K562 (cell line): Measurements from ENCODE around the gene SLC6A6. TPM values are rescaled to one million over a fixed set of nuclear protein-coding genes. Genes with fewer than 3 reads are reported as not detected.

Source experiments
- ATAC-seq: fragments of 200-7000 bp; cut with Tn5 transposase; 3 replicates; pipeline ENCODE4 v1.9.1; 2020; ENCODE audit warnings: moderate library complexity
- BruUV-seq: library from RNA; stranded (reverse); fragments of 400-500 nt; replicated peaks from 2 replicates; lab custom pipeline; 2021; lab: Mats Ljungman, UMichigan
- CTCF ChIA-PET: fragments of 300-600 bp; formaldehyde crosslinking; extraction: SDS; loops from one replicate; lab custom pipeline; 2021; ENCODE audit warnings: low intra/inter-chr PET ratio; lab: Yijun Ruan, JAX
- POLR2A ChIA-PET: fragments of 300-600, 350-650 bp; sonication (Branson Sonifier 250); formaldehyde crosslinking; extraction: SDS; loops from one replicate; lab custom pipeline; 2021; ENCODE audit warnings: antibody characterized with exemption, inconsistent platforms; lab: Yijun Ruan, JAX
- DNase-seq, 4 experiments: peaks; one replicate each; pipeline versions ENCODE4 v3.0.0 to v3.0.0-alpha.2; 2011 to 2018; ENCODE audit warnings: low spot score in 3 of 4, mixed read lengths in 3 of 4; ENCODE audit errors: extremely low read depth in 1 of 4
- FAIRE-seq: peaks from 2 replicates; lab custom pipeline; 2011; peaks lifted over from hg19 to GRCh38; lab: Jason Lieb, UNC
- H2AFZ ChIP-seq: 2 replicates; pipeline ENCODE4 v1.6.0; 2011; ENCODE audit warnings: low read depth, low read length, control low read depth, inconsistent platforms
- H3K27ac ChIP-seq: fragments of 200-600 bp; 3 replicates; pipeline ENCODE4 v1.8.0; 2011; ENCODE audit warnings: low read depth, mild to moderate bottlenecking, control low read depth, inconsistent platforms, low read length, moderate library complexity, mixed read lengths; ENCODE audit errors: extremely low read depth
- H3K27me3 ChIP-seq, 2 experiments: fragments of 300-600 bp in 1 of 2; 2 replicates in 1 of 2; 3 replicates in 1 of 2; pipeline versions ENCODE4 v1.6.0 to v1.8.0; 2011; ENCODE audit warnings: inconsistent platforms in 2 of 2, low read length in 2 of 2, mild to moderate bottlenecking in 1 of 2, mixed read lengths in 1 of 2, moderate library complexity in 1 of 2; ENCODE audit not compliant: control insufficient read depth in 2 of 2, insufficient read depth in 2 of 2
- H3K36me3 ChIP-seq: fragments of 300-600 bp; 3 replicates; pipeline ENCODE4 v1.8.0; 2011; ENCODE audit warnings: mild to moderate bottlenecking, low read length, inconsistent platforms; ENCODE audit not compliant: control insufficient read depth, insufficient read depth
- H3K4me1 ChIP-seq, 2 experiments: fragments of 200-600 bp in 1 of 2; replicated peaks in 1 of 2; 2 replicates in 1 of 2; 3 replicates in 1 of 2; pipeline versions ENCODE4 v1.5.1 to v1.8.0; 2011; ENCODE audit warnings: inconsistent platforms in 2 of 2, low read length in 2 of 2, mild to moderate bottlenecking in 1 of 2, mixed read lengths in 1 of 2, moderate library complexity in 1 of 2; ENCODE audit not compliant: control insufficient read depth in 2 of 2, insufficient read depth in 2 of 2
- H3K4me2 ChIP-seq: 2 replicates; pipeline ENCODE4 v1.6.1; 2011; ENCODE audit warnings: low read length, control low read depth, inconsistent platforms, mixed read lengths; ENCODE audit not compliant: insufficient read depth
- H3K4me3 ChIP-seq: fragments of 200-600 bp; sonication (generic), shearing (Covaris generic); 2 replicates; pipeline ENCODE4 v1.5.1; 2016; ENCODE audit warnings: control low read depth, inconsistent platforms
- H3K79me2 ChIP-seq: fragments of 200-600 bp; 3 replicates; pipeline ENCODE4 v1.8.0; 2011; ENCODE audit warnings: low read length, inconsistent platforms; ENCODE audit not compliant: control insufficient read depth, insufficient read depth
- H3K9ac ChIP-seq, 2 experiments: 2 replicates each; pipeline versions ENCODE4 v1.6.0 to v1.6.1; 2011; ENCODE audit warnings: low read depth in 2 of 2, low read length in 2 of 2, control low read depth in 1 of 2, inconsistent platforms in 1 of 2, mild to moderate bottlenecking in 1 of 2, mixed read lengths in 1 of 2; ENCODE audit not compliant: insufficient read depth in 1 of 2
- H3K9me1 ChIP-seq: one replicate; pipeline ENCODE4 v1.6.0; 2011; ENCODE audit warnings: inconsistent platforms, mild to moderate bottlenecking, low read length, moderate library complexity; ENCODE audit not compliant: control insufficient read depth, insufficient read depth
- H3K9me3 ChIP-seq: replicated peaks from 2 replicates; pipeline ENCODE4 v1.5.1; 2011; ENCODE audit warnings: low read depth, low read length, inconsistent platforms; ENCODE audit not compliant: control insufficient read depth, insufficient read depth
- H4K20me1 ChIP-seq: replicated peaks from 2 replicates; pipeline ENCODE4 v1.6.1; 2011; ENCODE audit warnings: low read length, inconsistent platforms, mixed read lengths; ENCODE audit not compliant: control insufficient read depth, insufficient read depth
- ATF3 ChIP-seq, 2 experiments: fragments of 450-650 bp in 1 of 2; sonication (generic) in 1 of 2; formaldehyde crosslinking in 1 of 2; IDR thresholded peaks in 1 of 2; conservative IDR thresholded peaks in 1 of 2; 2 replicates each; pipeline versions ENCODE4 v1.6.1 to v1.8.1; 2016 to 2023; ENCODE audit warnings: mild to moderate bottlenecking in 2 of 2, moderate library complexity in 2 of 2, inconsistent platforms in 1 of 2, missing genetic modification reagents in 1 of 2
- CEBPZ ChIP-seq: fragments of 150-350 bp; IDR thresholded peaks from 2 replicates; pipeline ENCODE4 v1.6.1; 2014; ENCODE audit warnings: low read depth, mild to moderate bottlenecking, low read length, borderline replicate concordance
- E2F5 ChIP-seq: sonication (generic); formaldehyde crosslinking; IDR thresholded peaks from 2 replicates; pipeline ENCODE4 v1.8.0; 2022; ENCODE audit warnings: mild to moderate bottlenecking, missing genetic modification reagents
- HBP1 ChIP-seq: fragments of 450-650 bp; formaldehyde crosslinking; IDR thresholded peaks from 2 replicates; pipeline ENCODE4 v1.4.0; 2022; ENCODE audit warnings: missing genetic modification characterization
- NR0B1 ChIP-seq: fragments of 450-650 bp; IDR thresholded peaks from one replicate; pipeline ENCODE4 v1.6.1; 2018; ENCODE audit warnings: mild to moderate bottlenecking, moderate library complexity; ENCODE audit not compliant: partially characterized antibody
- PHF8 ChIP-seq: fragments of 200-600 bp; sonication (generic); IDR thresholded peaks from 2 replicates; pipeline ENCODE4 v1.6.1; 2012; ENCODE audit warnings: mixed run types, mild to moderate bottlenecking, inconsistent platforms, low read length, moderate library complexity, borderline replicate concordance
- POLR2G ChIP-seq: fragments of 200-400 bp; formaldehyde crosslinking; IDR thresholded peaks from 2 replicates; pipeline ENCODE4 v1.6.1; 2017; ENCODE audit warnings: low read depth, mild to moderate bottlenecking, antibody characterized with exemption, low read length, moderate library complexity
- RBM22 ChIP-seq: fragments of 200-400 bp; formaldehyde crosslinking; IDR thresholded peaks from 2 replicates; pipeline ENCODE4 v1.6.1; 2018; ENCODE audit warnings: low read length, low read depth; ENCODE audit not compliant: poor library complexity, severe bottlenecking
- SIX5 ChIP-seq, 2 experiments: IDR thresholded peaks; 2 replicates each; pipeline ENCODE4 v1.6.1; 2011; ENCODE audit warnings: low read length in 2 of 2, borderline replicate concordance in 1 of 2, low read depth in 1 of 2, mild to moderate bottlenecking in 1 of 2, moderate library complexity in 1 of 2; ENCODE audit not compliant: insufficient read depth in 1 of 2
- SPI1 ChIP-seq: IDR thresholded peaks from 2 replicates; pipeline ENCODE4 v1.6.1; 2011; ENCODE audit warnings: low read depth, low read length, control low read depth, borderline replicate concordance
- WGBS: fragments of 100-300 bp; shearing (Covaris generic); methylation state at CpG from one replicate; pipeline ENCODE4 v1.1.6; 2016; ENCODE audit warnings: low coverage, mixed read lengths; ENCODE audit not compliant: insufficient coverage; ENCODE audit errors: missing lambda C conversion rate; 5-methylcytosine and 5-hydroxymethylcytosine counted together
- in situ Hi-C: fragments of 300-500 bp; cut with MboI; formaldehyde crosslinking; loops from 4 replicates; pipeline ENCODE4 v1.15.0; 2018; ENCODE audit warnings: inconsistent platforms, mixed read lengths
- intact Hi-C: fragments of 100-400 bp; cut with micrococcal nuclease; formaldehyde crosslinking; loops from 2 replicates; pipeline ENCODE4 v1.14.2; 2022
- polyA plus RNA-seq, 8 experiments: library from polyadenylated mRNA; depleted of rRNA in 4 of 8; stranded (reverse) in 5 of 8; unstranded in 3 of 8; fragments of >200 nt; fragmentation: Nextera tagmentation in 2 of 8; fragmentation: Illumina TruSeq in 1 of 8; extraction: Ambion mirVana in 2 of 8; extraction: Trizol in 1 of 8; gene quantifications; 2 replicates each; pipeline versions ENCODE4 v1.2.1 to v1.2.3, GENCODE V29; 2011 to 2014; ENCODE audit warnings: inconsistent platforms in 1 of 8, missing spikeins in 1 of 8
- total RNA-seq, 7 experiments: library from RNA; depleted of rRNA in 6 of 7; stranded (reverse); fragments of >200 nt in 6 of 7; fragmentation: Illumina TruSeq in 2 of 7; extraction: Trizol in 2 of 7; gene quantifications; 2 replicates each; pipeline versions ENCODE4 v1.2.1 to v1.2.3, GENCODE V29; 2011 to 2021; ENCODE audit warnings: low replicate concordance in 1 of 7

The SLC6A6 gene
- total and polyA plus RNA-seq, 9 of the 15 experiments (the other 6 are each of a cell fraction or from before 2014, with no cell fraction given) = 12.3 to 203 (median 93.2) TPM

- Histone ChIP-seq H3K4me1 (no peaks in the 10 kb centered on the region), H3K4me2 (no peak overlapping the region), H3K9me1 (peaks cover 5% of the 10 kb centered on the region), H3K36me3 (peaks cover 100% of the 10 kb centered on the region), H2AFZ (no peak overlapping the region), H3K9me3 (no peaks in the 10 kb centered on the region), H3K9ac (no peak overlapping the region; a peak in 1 of 4 replicates), H3K27ac (no peak overlapping the region), H3K27me3 (no peaks in the 10 kb centered on the region; a peak in 1 of 5 replicates), H4K20me1 (no peaks in the 10 kb centered on the region), H3K79me2 (no peaks in the 10 kb centered on the region), H3K4me3 (no peak overlapping the region)
- ATAC-seq (no peak), FAIRE-seq (no peak), DNase-seq (no peak)
- WGBS = 92% methylated on average over 22 of the region's 22 CpGs
- intact Hi-C loops = no loop called here
- BruUV-seq = no TSS peak
- CTCF ChIA-PET = no interaction called here
- POLR2A ChIA-PET = interaction anchor here (0.6 to 0.7 kb wide), 2 partner anchors 14 to 371 kb away, joined by 3 read pairs; no protein-coding TSS in a partner anchor
- in situ Hi-C loops = no loop called here
- TF ChIP-seq RBM22 (peak; percentile 1), NR0B1 (no peak), PHF8 (no peak), SPI1 (no peak), E2F5 (CRISPR knock-in tag) (no peak), CEBPZ (no peak), SIX5 (IDR thresholded peaks at IDR 0.05; ENCODE audit: borderline replicate concordance in 1 of 2, insufficient read depth in 1 of 2, low read depth in 1 of 2, low read length in 2 of 2) (no peak), POLR2G (peak; percentile 44; the same call in 1 of the 2 replicates), ATF3 (IDR thresholded peaks at IDR 0.05) (0 out of 2 replicates have a peak, but pooled peaks have one; percentile 10), ATF3 (CRISPR knock-in tag; conservative IDR thresholded peaks at IDR 0.05) (no peak), HBP1 (no peak)
Observed at GRCh38 chr3:14472471-14473351, 70.3 kb downstream of the SLC6A6 start.
